Colonic mucosa (tissue), 4 donors: ENCODE measurements around the gene ZNF195. TPM values are rescaled to one million over a fixed set of nuclear protein-coding genes. Genes with fewer than 3 reads are reported as not detected.

Experiments
- DNase-seq: peaks from one replicate; pipeline ENCODE4 v3.0.0-alpha.2; 2020
- H3K27ac ChIP-seq: fragments of 200-600 bp; one replicate; pipeline ENCODE4 v1.8.0; 2021
- H3K27me3 ChIP-seq: fragments of 200-600 bp; one replicate; pipeline ENCODE4 v1.8.0; 2021
- H3K36me3 ChIP-seq: fragments of 200-600 bp; one replicate; pipeline ENCODE4 v1.8.0; 2021
- H3K4me1 ChIP-seq: fragments of 200-600 bp; one replicate; pipeline ENCODE4 v1.8.0; 2021; ENCODE audit warnings: mild to moderate bottlenecking
- H3K4me3 ChIP-seq: fragments of 200-600 bp; one replicate; pipeline ENCODE4 v1.8.0; 2021
- H3K9ac ChIP-seq, 2 donors: one replicate each; pipeline ENCODE4 v1.7.0; 2013; ENCODE audit warnings: control low read depth in 2 of 2, low read depth in 2 of 2, low read length in 2 of 2
- H3K9me3 ChIP-seq: fragments of 200-600 bp; one replicate; pipeline ENCODE4 v1.8.0; 2021
- CTCF ChIP-seq: fragments of 200-600 bp; IDR thresholded peaks from one replicate; pipeline ENCODE4 v1.8.0; 2022; ENCODE audit warnings: antibody characterized with exemption, mild to moderate bottlenecking
- intact Hi-C: fragments of 100-400 bp; cut with DNase I; formaldehyde crosslinking; loops from one replicate; pipeline ENCODE4 v1.14.1; 2022
- total RNA-seq, 2 donors: library from RNA; stranded (reverse); fragmentation: NEBNext Ultra II Directional in 1 of 2; extraction: Animal tissue kit (Norgen Biotek cat#: 25700) in 1 of 2; gene quantifications; one replicate each; pipeline ENCODE4 v1.2.1, GENCODE V29; 2021
- donor health status: healthy.
- donor health status: DM: no; HTN: no; CAD: no.
- donor health status: DM: no; HTN: no; CAD: no.

ZNF195 gene
- total RNA-seq, 2 donors from 2014 or later = 19.2 to 34.3 TPM

GRCh38 chr11:3344327-3345174 lies 34.4 kb downstream of the ZNF195 start:
- H3K9ac ChIP-seq = no peak overlapping the region
- no peaks in the 10 kb centered on the region for H3K9me3 ChIP-seq
- no peaks in the 10 kb centered on the region for H3K36me3 ChIP-seq
- DNase-seq = no peak
- no peaks in the 10 kb centered on the region for H3K4me1 ChIP-seq
- no peak for TF ChIP-seq CTCF
- no peaks in the 10 kb centered on the region for H3K27me3 ChIP-seq
- H3K4me3 ChIP-seq = no peak overlapping the region
- intact Hi-C loops = loop anchor here (10.0 kb wide), 1 partner anchor 60 kb away; no protein-coding TSS in a partner anchor
- no peak overlapping the region for H3K27ac ChIP-seq

- TF ChIP-seq CTCF = no peak
- Histone ChIP-seq H3K9ac (no peak overlapping the region), H3K36me3 (no peaks in the 10 kb centered on the region), H3K4me1 (no peaks in the 10 kb centered on the region), H3K4me3 (no peak overlapping the region), H3K27ac (no peak overlapping the region), H3K9me3 (no peaks in the 10 kb centered on the region), H3K27me3 (no peaks in the 10 kb centered on the region)
- no peak for DNase-seq
- intact Hi-C loops = loop anchor here (10.0 kb wide), 1 partner anchor 62 kb away; no protein-coding TSS in a partner anchor
These were observed 36.2 kb downstream of the ZNF195 start for GRCh38 chr11:3342709-3343108.

- H3K36me3 ChIP-seq = no peaks in the 10 kb centered on the region
- intact Hi-C loops = loop anchor here (10.0 kb wide), 1 partner anchor 64 kb away; no protein-coding TSS in a partner anchor
- peak; percentile 68 for TF ChIP-seq CTCF
- H3K27ac ChIP-seq = no peak overlapping the region
- H3K9ac ChIP-seq = no peak overlapping the region
- H3K27me3 ChIP-seq = no peaks in the 10 kb centered on the region
- DNase-seq = peak; percentile 76
- H3K4me3 ChIP-seq = no peak overlapping the region
- no peaks in the 10 kb centered on the region for H3K9me3 ChIP-seq
- no peaks in the 10 kb centered on the region for H3K4me1 ChIP-seq
These were observed 37.6 kb downstream of the ZNF195 start for GRCh38 chr11:3341298-3341697.

GRCh38 chr11:3340025-3340424 lies 38.9 kb downstream of the ZNF195 start:
- no peak for TF ChIP-seq CTCF
- no peak for DNase-seq
- intact Hi-C loops = loop anchor here (10.0 kb wide), 1 partner anchor 65 kb away; no protein-coding TSS in a partner anchor
- Histone ChIP-seq H3K9ac (no peak overlapping the region), H3K9me3 (no peaks in the 10 kb centered on the region), H3K36me3 (no peaks in the 10 kb centered on the region), H3K4me1 (no peaks in the 10 kb centered on the region), H3K27me3 (no peaks in the 10 kb centered on the region), H3K4me3 (no peak overlapping the region), H3K27ac (no peak overlapping the region)

GRCh38 chr11:3339340-3339624 lies 39.7 kb downstream of the ZNF195 start:
- TF ChIP-seq CTCF = no peak
- Histone ChIP-seq H3K4me3 (no peak overlapping the region), H3K36me3 (no peaks in the 10 kb centered on the region), H3K9ac (no peak overlapping the region), H3K27me3 (no peaks in the 10 kb centered on the region), H3K27ac (no peak overlapping the region), H3K4me1 (no peaks in the 10 kb centered on the region), H3K9me3 (no peaks in the 10 kb centered on the region)
- intact Hi-C loops = no loop called here
- DNase-seq = no peak
